HFF-Myc (cell line): Measurements from ENCODE around the gene ODC1.

Experiments used
- DNase-seq: peaks from one replicate; pipeline ENCODE4 v3.0.0-alpha.2; 2011; ENCODE audit warnings: low read depth; ENCODE audit errors: extremely low read depth
- H3K4me3 ChIP-seq: replicated peaks from 2 replicates; pipeline ENCODE4 v1.5.1; 2011; ENCODE audit warnings: low read depth, mild to moderate bottlenecking, control low read depth, low read length
- CTCF ChIP-seq: IDR thresholded peaks from 2 replicates; pipeline ENCODE4 v1.5.1; 2012; ENCODE audit warnings: mild to moderate bottlenecking, low read depth, low read length, control low read depth; ENCODE audit errors: missing control alignments

ODC1 gene

GRCh38 chr2:10415048-10415447 lies 33.1 kb downstream of the ODC1 start:
- TF ChIP-seq CTCF = no peak
- no peak overlapping the region for H3K4me3 ChIP-seq
- DNase-seq = no peak

GRCh38 chr2:10414591-10414990 lies 33.5 kb downstream of the ODC1 start:
- DNase-seq = no peak
- TF ChIP-seq CTCF = no peak
- no peak overlapping the region for H3K4me3 ChIP-seq

GRCh38 chr2:10413991-10414451 lies 34.1 kb downstream of the ODC1 start:
- no peak for TF ChIP-seq CTCF
- DNase-seq = no peak

GRCh38 chr2:10413503-10413902 lies 34.6 kb downstream of the ODC1 start:
- no peak for DNase-seq
- TF ChIP-seq CTCF = no peak
- H3K4me3 ChIP-seq = no peak overlapping the region

More at GRCh38 chr2:10413991-10414451, 34.1 kb downstream of the ODC1 start:
- H3K4me3 ChIP-seq = no peak overlapping the region

- TF ChIP-seq CTCF = no peak
- no peak overlapping the region for H3K4me3 ChIP-seq
- DNase-seq = no peak
These were observed 35.7 kb downstream of the ODC1 start for GRCh38 chr2:10412380-10412779.

GRCh38 chr2:10411557-10411956 lies 36.6 kb downstream of the ODC1 start:
- no peak overlapping the region for H3K4me3 ChIP-seq
- no peak for TF ChIP-seq CTCF
- no peak for DNase-seq

GRCh38 chr2:10410823-10411437 lies 37.2 kb downstream of the ODC1 start:
- no peak overlapping the region for H3K4me3 ChIP-seq
- DNase-seq = no peak
- TF ChIP-seq CTCF = no peak
